ENCODE measurements around the gene IFIT2.

Gene IFIT2

GRCh38 chr10:89302625-89303024 is 779 bp downstream of the IFIT2 start:
- DNase-seq, result no peak
- no peak for TF ChIP-seq CTCF (IDR thresholded peaks at IDR 0.05; ENCODE audit: low read depth, low read length, missing control alignments)
- no peak overlapping the region for H3K4me3 ChIP-seq (ENCODE audit: low read depth, low read length)
- H3K36me3 ChIP-seq (replicated peaks), result no peaks in the 10 kb centered on the region
- in situ Hi-C loops (cut with HindIII; ENCODE audit: low pct_ligation_motif_present, low sequenced_read_pairs), result no loop called here
- no peaks in the 10 kb centered on the region for H3K27me3 ChIP-seq (replicated peaks)
- peak overlapping the region; percentile 75 for H3K27ac ChIP-seq

GRCh38 chr10:89303161-89303560 is 1.3 kb downstream of the IFIT2 start:
- Histone ChIP-seq H3K36me3 (replicated peaks) (no peaks in the 10 kb centered on the region), H3K27ac (no peak overlapping the region), H3K4me3 (ENCODE audit: low read depth, low read length) (no peak overlapping the region), H3K27me3 (replicated peaks) (no peaks in the 10 kb centered on the region)
- DNase-seq, result no peak
- no peak for TF ChIP-seq CTCF (IDR thresholded peaks at IDR 0.05; ENCODE audit: low read depth, low read length, missing control alignments)
- in situ Hi-C loops (cut with HindIII; ENCODE audit: low pct_ligation_motif_present, low sequenced_read_pairs), result no loop called here

- TF ChIP-seq CTCF (IDR thresholded peaks at IDR 0.05; ENCODE audit: low read depth, low read length, missing control alignments), result no peak
- in situ Hi-C loops (cut with HindIII; ENCODE audit: low pct_ligation_motif_present, low sequenced_read_pairs), result no loop called here
- no peaks in the 10 kb centered on the region for H3K27me3 ChIP-seq (replicated peaks)
- no peak overlapping the region for H3K27ac ChIP-seq
- no peak for DNase-seq
- no peak overlapping the region for H3K4me3 ChIP-seq (ENCODE audit: low read depth, low read length)
- H3K36me3 ChIP-seq (replicated peaks), result no peaks in the 10 kb centered on the region
Measured at GRCh38 chr10:89304026-89304425, 2.2 kb downstream of the IFIT2 start.

GRCh38 chr10:89304446-89304845 is 2.6 kb downstream of the IFIT2 start:
- in situ Hi-C loops (cut with HindIII; ENCODE audit: low pct_ligation_motif_present, low sequenced_read_pairs), result no loop called here
- Histone ChIP-seq H3K36me3 (replicated peaks) (no peaks in the 10 kb centered on the region), H3K27me3 (replicated peaks) (no peaks in the 10 kb centered on the region), H3K27ac (no peak overlapping the region), H3K4me3 (ENCODE audit: low read depth, low read length) (no peak overlapping the region)
- no peak for DNase-seq
- TF ChIP-seq CTCF (IDR thresholded peaks at IDR 0.05; ENCODE audit: low read depth, low read length, missing control alignments), result no peak

- in situ Hi-C loops (cut with HindIII; ENCODE audit: low pct_ligation_motif_present, low sequenced_read_pairs), result no loop called here
- no peak for TF ChIP-seq CTCF (IDR thresholded peaks at IDR 0.05; ENCODE audit: low read depth, low read length, missing control alignments)
Measured at GRCh38 chr10:89304925-89305324, 3.1 kb downstream of the IFIT2 start.

GRCh38 chr10:89305766-89306433 is 4.1 kb downstream of the IFIT2 start:
- Histone ChIP-seq H3K27ac (no peak overlapping the region), H3K27me3 (replicated peaks) (no peaks in the 10 kb centered on the region), H3K4me3 (ENCODE audit: low read depth, low read length) (no peak overlapping the region), H3K36me3 (replicated peaks) (no peaks in the 10 kb centered on the region)
- no peak for DNase-seq
- in situ Hi-C loops (cut with HindIII; ENCODE audit: low pct_ligation_motif_present, low sequenced_read_pairs), result no loop called here
- no peak for TF ChIP-seq CTCF (IDR thresholded peaks at IDR 0.05; ENCODE audit: low read depth, low read length, missing control alignments)

More at GRCh38 chr10:89304925-89305324, 3.1 kb downstream of the IFIT2 start:
- no peak for DNase-seq
- Histone ChIP-seq H3K27me3 (replicated peaks) (no peaks in the 10 kb centered on the region), H3K27ac (no peak overlapping the region), H3K4me3 (ENCODE audit: low read depth, low read length) (no peak overlapping the region), H3K36me3 (replicated peaks) (no peaks in the 10 kb centered on the region)

All from brain microvascular endothelial cell (primary cell).